GM12892 (cell line): ENCODE results near the gene RAB10.

Experiments
- DNase-seq: peaks from one replicate; pipeline ENCODE4 v3.0.0; 2011; ENCODE audit not compliant: insufficient read length
- FAIRE-seq: peaks from 2 replicates; lab custom pipeline; 2011; peaks lifted over from hg19 to GRCh38; lab: Jason Lieb, UNC
- POLR2A ChIP-seq: IDR thresholded peaks from 2 replicates; pipeline ENCODE4 v1.6.1; 2011; ENCODE audit warnings: low read depth, low read length, control low read depth
- POLR2AphosphoS5 ChIP-seq: IDR thresholded peaks from 2 replicates; pipeline ENCODE4 v1.6.1; 2011; ENCODE audit warnings: low read depth, low read length, control low read depth
- TAF1 ChIP-seq: IDR thresholded peaks from 2 replicates; pipeline ENCODE4 v1.6.1; 2011; ENCODE audit warnings: low read depth, mild to moderate bottlenecking, control low read depth, low read length, borderline replicate concordance

RAB10 gene

GRCh38 chr2:26122630-26123029 is 88.7 kb downstream of the RAB10 start:
- DNase-seq = no peak
- TF ChIP-seq POLR2AphosphoS5 (no peak), POLR2A (no peak), TAF1 (no peak)
- no peak for FAIRE-seq

- FAIRE-seq (no peak), DNase-seq (no peak)
- TF ChIP-seq TAF1 = no peak
- TF ChIP-seq POLR2AphosphoS5 = no peak
- no peak for TF ChIP-seq POLR2A
Measured at GRCh38 chr2:26123426-26123825, 89.5 kb downstream of the RAB10 start.

- no peak for FAIRE-seq
- DNase-seq = no peak
- TF ChIP-seq POLR2AphosphoS5 (no peak), TAF1 (no peak), POLR2A (no peak)
Measured at GRCh38 chr2:26126074-26126473, 92.2 kb downstream of the RAB10 start.

GRCh38 chr2:26128176-26128575 is 94.3 kb downstream of the RAB10 start:
- FAIRE-seq (no peak), DNase-seq (no peak)
- no peak for TF ChIP-seq TAF1
- TF ChIP-seq POLR2A = no peak
- no peak for TF ChIP-seq POLR2AphosphoS5

- DNase-seq (no peak), FAIRE-seq (no peak)
- TF ChIP-seq TAF1 (no peak), POLR2AphosphoS5 (no peak)
Measured at GRCh38 chr2:26130763-26131162, 96.9 kb downstream of the RAB10 start.

GRCh38 chr2:26136451-26136850 is 102.6 kb downstream of the RAB10 start:
- no peak for DNase-seq
- no peak for TF ChIP-seq POLR2A
- no peak for TF ChIP-seq POLR2AphosphoS5
- no peak for TF ChIP-seq TAF1
- no peak for FAIRE-seq

- no peak for TF ChIP-seq POLR2A
- no peak for TF ChIP-seq TAF1
- no peak for TF ChIP-seq POLR2AphosphoS5
- FAIRE-seq (no peak), DNase-seq (no peak)
Measured at GRCh38 chr2:26139269-26140183, 105.6 kb downstream of the RAB10 start.

- DNase-seq (no peak), FAIRE-seq (no peak)
- TF ChIP-seq POLR2AphosphoS5 (no peak), POLR2A (no peak)
Measured at GRCh38 chr2:26141145-26141769, 107.4 kb downstream of the RAB10 start.

- no peak for FAIRE-seq
- DNase-seq = no peak
Measured at GRCh38 chr2:26144031-26144430, 110.1 kb downstream of the RAB10 start.

GRCh38 chr2:26144953-26145680 is 111.2 kb downstream of the RAB10 start:
- DNase-seq = peak; percentile 31

More at GRCh38 chr2:26144031-26144430, 110.1 kb downstream of the RAB10 start:
- TF ChIP-seq POLR2A = no peak
- no peak for TF ChIP-seq POLR2AphosphoS5
- TF ChIP-seq TAF1 = no peak

GRCh38 chr2:26148501-26148900 is 114.6 kb downstream of the RAB10 start:
- no peak for TF ChIP-seq TAF1
- no peak for DNase-seq
- FAIRE-seq = no peak

More at GRCh38 chr2:26144953-26145680, 111.2 kb downstream of the RAB10 start:
- no peak for TF ChIP-seq POLR2A
- no peak for TF ChIP-seq POLR2AphosphoS5
- no peak for TF ChIP-seq TAF1
- peak; percentile 78 for FAIRE-seq

- DNase-seq (no peak), FAIRE-seq (no peak)
- TF ChIP-seq POLR2AphosphoS5 (no peak), POLR2A (no peak), TAF1 (no peak)
Measured at GRCh38 chr2:26150243-26150642, 116.4 kb downstream of the RAB10 start.
